Stimulated activated CD4-positive, alpha-beta T cell treated with anti-CD3 and anti-CD28 coated beads, Interleukin-2, amount 100 ng/mL, for 48 hours (primary cell): ENCODE measurements around the gene SEC14L5.

Experiments used
- DNase-seq, 2 donors: peaks; one replicate each; pipeline ENCODE4 v3.0.0-alpha.2; 2020

SEC14L5 gene

DNA sequence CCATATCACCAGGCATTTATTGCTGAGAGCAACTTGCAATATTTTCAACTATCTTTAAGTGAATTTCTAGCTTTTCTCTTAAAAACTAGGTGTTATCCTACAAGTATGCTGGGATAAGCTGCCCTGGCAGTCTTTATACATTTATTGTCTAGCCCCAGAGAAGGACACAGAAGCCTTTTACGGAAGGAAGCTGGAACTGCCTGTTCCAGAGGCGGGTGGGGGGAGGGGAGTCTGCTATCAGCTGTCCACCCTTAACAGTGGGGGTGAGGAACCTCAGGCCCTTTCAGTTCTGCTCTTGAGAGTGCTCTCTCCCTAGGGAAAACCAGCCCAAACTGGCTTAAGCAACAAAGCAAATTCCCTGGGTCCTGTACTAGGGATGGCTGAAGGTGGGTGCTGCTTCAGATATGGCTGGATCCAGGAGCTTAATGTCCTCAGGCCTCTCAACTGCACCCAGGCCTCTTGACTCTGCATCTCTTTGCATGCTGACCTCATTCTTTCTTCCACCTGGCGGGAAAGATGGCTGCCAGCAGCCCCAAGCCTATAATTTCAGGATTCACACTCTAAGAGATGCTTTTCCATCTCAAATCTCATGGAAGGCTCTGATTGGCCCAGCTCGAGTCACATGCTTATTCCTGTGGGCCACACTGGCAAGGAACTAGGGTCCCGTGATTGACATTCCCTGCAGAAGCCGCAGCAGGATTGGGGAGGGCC is 59.0 kb downstream of the SEC14L5 start:
- no peak for DNase-seq

DNA sequence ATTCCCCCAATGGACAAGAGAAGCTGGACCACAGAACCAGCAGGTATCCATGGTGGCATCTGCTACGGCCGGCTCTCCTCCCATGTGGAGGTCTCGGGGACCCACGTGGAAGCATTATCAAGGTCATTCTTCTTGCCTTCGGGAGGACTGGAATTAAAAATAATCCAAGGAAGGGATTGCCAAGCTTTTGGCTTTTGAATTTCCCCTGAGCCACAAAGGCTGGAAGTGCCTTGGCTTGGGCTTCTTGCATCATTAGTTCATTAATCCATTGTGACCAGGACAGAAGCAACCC is 59.5 kb downstream of the SEC14L5 start:
- no peak for DNase-seq

DNA sequence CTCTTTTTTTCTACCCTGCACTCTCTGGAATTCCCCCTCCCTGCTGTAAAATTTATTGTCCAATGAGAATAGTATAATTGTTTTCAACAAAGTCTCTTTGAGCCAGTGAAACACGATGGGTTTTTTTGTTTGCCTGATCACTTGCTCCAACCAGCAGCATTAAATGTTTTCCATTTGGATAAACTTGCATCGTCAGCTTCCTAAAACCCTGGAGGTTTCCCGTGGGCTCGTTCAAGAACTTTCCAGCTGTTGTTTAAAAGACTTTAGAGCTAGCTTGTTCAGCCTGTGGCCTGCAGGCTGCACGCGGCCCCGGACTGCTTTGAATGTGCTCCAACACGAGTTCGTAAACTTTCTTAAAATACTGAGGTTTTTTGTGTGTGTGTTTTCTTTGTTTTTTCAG is 60.7 kb downstream of the SEC14L5 start:
- DNase-seq, result no peak

DNA sequence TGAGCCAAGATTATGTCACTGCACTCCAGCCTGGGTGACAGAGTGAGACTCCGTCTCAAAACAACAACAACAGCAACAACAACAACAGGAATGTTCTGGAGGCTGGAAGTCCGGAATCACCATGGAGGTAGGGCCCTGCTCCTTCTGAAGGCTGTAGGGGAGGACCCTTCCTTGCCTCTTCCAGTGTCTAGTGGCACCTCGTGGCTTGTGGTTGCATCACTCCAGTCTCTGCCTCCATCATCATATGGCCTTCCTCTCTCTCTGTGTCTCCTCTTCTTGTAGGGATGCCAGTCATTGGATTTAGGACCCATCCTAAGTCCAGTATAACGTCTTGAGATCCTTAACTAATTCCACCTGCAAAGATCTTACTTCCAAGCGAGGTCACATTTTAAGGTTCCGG is 61.6 kb downstream of the SEC14L5 start:
- DNase-seq, result no peak

DNA sequence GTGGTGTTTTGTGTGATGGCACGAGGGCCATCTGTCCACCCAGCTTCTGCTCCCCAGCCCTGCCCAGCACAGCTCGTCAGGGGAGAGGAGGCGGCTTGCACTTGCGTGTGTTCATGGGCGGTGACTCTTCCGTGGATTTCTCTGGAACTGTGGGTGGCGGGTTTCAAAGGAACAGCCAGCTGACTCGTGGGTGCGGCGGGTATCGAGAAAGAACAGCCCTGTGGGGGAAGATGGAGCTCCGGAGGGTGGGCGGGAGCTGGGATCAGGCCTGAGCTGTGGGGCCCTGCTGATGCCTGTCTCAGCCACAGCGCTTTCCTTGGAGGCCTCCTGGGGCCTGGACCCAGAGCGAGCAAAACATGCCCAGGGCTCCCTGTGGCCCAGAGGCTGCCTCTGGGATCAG is 62.4 kb downstream of the SEC14L5 start:
- no peak for DNase-seq

DNA sequence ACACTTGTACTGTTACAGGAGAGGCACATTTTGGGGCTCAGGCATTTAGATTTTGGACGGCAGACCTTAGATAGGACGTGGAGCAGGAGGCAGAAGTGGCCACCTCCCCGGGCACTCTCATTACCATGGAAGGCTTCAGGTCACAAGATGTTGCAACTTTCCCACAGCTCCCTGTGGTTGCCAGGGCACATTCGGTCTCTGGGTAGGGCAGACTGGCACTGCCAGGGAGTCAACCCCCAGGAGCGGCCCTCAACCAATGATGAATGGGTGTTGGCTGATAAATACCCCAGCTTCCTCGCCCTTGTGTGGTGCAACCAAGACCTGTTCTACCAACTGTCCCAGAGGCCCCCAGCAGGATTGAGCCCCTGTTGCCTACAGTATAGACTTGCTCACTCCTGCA is 64.4 kb downstream of the SEC14L5 start:
- DNase-seq, result no peak

DNA sequence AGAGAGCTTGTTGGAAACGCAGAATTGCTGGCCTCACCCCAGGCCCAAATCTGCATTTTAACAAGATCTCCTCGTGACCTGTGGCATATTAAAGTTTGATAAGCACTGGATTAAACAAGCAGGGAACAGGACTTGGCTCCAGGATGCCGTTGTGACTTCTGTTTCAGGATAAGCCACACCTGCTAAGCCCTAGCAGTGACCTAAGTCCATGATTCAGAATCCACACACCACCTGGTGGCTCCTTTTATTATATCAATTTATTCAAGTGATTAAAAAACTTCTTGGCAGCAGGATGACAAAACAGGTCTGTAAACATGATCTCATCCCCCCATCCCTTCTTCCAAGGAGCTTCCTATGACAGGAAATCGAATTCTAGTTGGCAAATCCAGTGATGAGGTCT is 66.5 kb downstream of the SEC14L5 start:
- DNase-seq, result no peak

DNA sequence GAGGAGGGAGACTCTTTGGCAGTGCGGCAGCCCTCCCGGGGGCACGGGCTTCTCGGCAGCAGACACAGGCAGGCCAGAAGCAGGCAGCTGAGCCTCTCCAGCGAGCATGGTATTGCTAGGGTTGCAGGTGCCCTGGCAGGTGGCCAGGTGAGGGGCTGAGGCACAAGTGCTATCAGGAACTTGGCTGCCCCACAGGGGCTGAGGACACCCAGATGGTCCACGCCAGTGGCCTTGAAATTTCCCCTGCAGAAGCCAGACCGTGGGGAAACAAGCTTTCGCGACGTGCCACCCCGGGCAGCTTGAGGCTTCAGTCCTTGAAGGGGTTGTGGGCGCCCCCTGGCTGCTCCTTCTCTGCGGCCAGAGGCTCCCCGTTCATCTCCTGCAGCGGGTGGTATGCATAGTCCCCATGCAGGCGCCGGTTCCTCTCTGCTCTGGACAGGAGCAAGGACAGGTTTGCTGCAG is 67.1 kb downstream of the SEC14L5 start:
- no peak for DNase-seq

DNA sequence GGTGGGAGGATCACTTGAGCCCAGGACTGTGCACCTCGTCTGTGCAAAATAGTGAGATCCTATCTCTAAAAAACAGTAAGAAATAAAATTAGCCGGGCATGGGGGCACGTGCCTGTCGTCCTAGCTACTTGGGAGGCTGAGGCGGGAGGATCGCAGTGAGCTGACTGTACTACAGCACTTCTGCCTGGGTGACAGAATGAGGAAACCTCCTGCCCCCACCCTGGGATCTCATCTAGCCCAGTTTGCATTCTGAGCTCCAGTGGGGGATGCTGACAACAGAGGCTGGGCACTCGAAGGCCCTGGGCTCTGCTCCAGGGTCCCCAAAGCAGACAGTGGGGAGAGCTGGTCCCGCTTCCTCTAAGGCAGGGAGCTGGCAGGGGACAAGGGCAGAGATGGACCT is 68.5 kb downstream of the SEC14L5 start:
- no peak for DNase-seq

DNA sequence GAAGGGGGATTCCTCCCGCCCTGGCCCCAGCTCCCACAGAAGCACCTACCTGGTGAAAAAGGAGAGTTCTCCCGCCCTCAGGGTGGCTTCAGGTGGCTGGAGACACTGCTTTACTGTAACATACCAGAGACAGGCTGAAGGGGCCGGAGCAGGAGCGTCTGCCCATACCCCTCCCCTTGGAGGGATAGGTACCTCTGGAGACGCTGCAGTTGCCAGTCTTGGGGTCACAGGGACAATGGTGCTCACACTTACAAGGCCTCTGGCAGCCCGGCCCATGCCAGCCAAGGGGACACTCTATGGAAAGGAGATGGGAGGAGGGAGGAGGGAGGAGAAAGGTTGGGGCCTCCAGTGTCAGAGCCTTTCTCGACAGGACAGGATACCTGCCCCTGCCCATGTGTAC is 69.0 kb downstream of the SEC14L5 start:
- no peak for DNase-seq

DNA sequence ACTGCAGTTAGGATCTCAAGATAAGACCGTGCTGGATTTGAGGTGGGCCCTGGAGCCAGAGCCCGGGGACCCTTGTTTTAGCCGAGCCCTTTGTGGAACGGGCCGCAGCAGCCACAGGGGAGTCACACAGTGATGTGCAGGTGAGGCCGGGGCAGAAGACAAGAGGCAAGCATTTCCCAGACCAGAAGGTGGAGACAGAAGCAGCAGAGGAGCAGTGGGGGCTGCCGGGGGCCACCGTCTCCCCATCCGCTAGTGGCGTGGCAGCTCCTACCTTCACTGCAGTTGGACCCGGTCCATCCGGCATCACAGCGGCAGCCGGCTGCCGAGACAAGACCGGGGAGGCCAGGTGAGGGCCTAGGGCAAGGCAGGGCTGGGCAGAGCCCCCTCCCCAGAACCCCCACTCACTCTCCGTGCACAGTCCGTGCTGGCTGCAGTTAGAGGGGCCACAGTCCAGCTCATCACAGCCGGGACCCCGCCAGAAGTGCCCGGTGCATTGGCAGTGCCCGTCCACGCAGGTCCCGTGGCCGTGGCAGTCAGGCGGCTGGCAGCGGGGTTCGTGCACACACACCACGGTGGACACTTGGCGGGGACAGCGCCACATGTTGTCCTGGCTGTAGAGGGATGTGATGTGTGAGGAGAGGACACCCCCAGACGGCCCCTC is 69.6 kb downstream of the SEC14L5 start:
- no peak for DNase-seq

DNA sequence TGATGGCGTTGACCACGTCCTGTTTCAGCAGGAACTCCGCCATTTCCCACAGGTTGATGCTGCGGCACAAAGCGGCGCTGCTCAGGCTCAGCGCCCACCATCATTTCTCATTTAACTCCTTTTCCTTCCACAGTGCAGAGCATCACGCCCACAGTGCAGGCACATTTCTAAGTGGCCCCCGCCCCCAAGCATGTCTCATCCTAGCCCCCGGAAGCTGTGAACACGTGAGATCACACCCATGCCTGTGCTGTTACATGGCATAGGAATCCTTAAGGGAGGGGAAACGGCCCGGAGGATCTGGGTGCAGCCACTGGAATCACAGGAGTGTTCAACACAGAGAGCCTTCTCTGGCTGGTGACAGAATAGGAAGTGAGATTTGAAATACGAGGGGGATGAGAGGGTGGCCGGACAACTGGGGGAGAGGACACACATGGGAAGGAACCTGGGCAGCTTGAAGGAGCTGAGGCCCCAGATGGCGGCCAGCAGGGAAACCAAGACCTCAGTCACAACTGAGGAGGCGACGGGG is 70.9 kb downstream of the SEC14L5 start:
- DNase-seq, result no peak

DNA sequence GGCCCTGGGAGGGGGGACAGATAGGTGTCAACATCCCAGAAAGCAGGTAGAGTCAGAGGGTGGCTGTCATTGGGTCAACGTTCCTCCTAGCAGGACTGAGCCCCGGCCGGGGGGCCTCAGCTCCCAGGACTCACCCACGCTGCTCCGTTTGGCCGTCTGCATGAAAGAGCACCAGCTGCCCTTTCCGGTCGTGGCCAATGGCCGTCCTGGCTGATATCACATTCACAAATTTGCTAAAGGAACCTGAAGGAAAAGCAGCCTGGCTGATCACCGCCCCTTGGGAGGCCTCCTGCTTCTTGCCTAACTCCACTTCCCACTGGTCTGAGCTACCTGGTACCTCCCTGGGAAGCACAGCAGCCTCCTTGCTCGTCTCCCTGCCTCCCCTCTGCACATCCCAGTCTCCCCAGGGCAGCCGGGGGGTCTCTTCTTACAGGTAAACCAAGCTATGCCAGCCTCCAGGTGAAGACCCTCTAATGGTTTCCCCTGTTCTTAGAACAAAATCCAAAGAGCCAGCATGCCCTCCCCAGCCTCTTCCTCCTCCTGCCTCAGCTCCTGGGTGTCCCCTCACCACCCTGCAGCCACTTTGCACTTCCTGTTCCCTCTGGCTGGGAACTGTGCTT is 72.2 kb downstream of the SEC14L5 start:
- no peak for DNase-seq

DNA sequence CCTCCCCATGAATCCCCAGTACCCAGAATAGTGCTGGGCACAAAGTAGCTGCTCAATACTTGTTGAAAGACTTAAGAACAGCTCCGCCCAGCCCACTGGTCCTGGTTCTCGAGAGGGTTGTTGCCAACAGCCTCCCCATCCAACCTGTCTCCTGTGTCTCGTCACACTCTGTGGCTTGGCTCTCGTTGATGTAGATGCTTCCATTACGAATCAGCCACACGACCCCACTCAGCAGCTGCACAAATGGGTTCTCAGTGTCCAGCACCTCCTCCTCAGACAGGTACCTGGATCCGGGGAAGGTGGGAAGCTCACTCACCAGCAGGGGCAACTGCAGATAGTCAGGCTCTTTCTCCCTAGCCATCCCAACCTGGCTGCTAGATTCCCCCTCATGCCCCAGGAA is 73.5 kb downstream of the SEC14L5 start:
- no peak for DNase-seq

DNA sequence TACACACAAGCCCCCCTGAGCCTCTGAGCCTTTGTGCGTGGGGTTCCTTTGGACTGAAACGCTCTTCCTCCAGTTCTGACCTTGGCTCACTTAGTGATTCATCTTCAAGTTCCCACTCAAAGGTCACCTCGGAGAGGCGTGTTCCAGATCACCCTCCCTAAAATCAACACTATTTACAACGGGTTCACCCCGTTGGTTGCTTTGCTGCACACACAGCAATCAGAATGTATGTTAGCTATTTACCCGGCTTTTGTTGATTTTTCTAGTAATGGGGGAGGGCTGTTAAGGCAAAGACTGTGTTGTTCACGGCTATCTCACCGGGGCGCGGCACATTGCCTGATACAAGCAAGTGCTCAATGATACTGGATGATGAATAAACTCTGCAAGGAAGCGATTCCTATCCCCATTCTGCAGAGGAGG is 74.6 kb downstream of the SEC14L5 start:
- DNase-seq, result no peak

DNA sequence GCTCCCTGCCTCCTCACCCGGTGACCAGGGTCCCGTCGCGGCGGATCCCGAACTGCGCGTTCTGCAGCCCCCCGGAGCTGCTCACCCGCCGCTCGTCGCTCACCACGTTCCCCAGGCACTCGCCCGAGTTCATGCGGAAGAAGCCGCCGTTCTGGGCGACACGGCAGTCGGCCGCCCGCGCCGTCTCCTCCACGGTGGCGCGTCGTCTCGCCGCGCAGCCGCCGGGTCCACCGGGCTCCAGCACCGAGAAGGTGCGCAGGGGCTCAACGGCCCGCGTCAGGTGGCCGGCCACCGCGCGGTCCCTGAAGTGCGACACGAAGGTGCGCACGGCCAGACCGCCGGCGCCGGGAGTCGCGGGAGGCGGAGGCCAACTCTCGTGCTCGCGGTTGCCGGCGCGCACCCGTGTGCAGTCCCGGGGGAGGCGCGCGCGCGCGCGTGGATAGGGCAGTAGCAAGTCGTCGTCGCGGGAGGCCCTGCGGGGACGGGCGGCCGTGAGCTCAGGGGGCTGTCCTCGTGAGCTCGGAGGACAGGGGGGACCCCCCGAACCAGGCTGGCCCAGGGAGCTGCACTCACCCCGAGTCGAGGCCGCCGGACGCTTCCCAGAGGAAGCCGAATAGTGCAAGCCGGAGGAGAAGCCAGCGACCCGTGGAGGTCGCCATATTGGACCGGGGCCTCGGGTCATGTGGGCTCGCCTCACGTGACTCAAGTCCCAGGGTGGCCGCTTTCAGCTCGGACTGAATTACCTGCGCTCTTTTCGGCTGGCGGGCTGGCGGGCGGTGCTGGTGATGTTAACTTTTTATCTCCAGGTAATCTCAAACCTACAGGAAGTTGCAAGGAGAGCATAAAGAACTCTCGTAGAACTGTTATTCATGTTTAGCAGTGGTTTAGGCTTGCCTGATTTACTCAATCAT is 75.4 kb downstream of the SEC14L5 start, which contains the start of gene NAGPA:
TSS of gene NAGPA (minus strand) at position 680 of the 911 bp plus-strand sequence. CDS start at position 659, 21 bp downstream.
- peak; percentile 73 to 79 for DNase-seq

DNA sequence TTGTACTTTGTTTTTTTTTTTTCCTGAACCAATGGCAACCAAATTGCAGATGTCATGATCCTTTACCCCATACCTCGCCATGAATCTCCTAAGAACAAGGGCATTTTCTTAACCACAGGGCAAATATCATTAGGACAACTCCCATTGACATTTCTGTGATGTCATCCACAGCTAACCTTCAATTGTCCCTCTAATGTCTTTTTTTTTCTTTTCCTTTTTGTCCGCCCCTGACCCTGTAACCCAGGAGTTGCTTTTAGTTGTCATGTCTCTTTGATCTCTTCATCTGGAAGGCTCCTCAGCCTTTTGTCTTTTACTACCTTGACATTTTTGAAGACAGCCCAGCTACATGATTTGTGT is 76.0 kb downstream of the SEC14L5 start:
- no peak for DNase-seq

DNA sequence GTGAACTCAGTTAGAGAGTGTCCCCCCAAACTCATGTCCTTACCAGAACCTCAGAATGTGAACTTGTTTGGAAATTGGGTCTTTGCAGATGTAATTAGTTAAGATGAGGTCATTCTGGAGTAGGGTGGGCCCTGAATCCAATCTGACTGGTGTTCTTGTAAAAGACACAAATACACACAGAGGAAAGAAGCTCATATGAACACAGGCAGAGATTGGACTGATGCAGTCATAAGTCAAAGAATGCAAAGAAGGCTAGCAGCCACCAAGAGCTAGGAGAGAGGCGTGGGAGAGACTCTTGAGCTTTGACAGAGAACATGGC is 77.7 kb downstream of the SEC14L5 start:
- DNase-seq, result no peak

DNA sequence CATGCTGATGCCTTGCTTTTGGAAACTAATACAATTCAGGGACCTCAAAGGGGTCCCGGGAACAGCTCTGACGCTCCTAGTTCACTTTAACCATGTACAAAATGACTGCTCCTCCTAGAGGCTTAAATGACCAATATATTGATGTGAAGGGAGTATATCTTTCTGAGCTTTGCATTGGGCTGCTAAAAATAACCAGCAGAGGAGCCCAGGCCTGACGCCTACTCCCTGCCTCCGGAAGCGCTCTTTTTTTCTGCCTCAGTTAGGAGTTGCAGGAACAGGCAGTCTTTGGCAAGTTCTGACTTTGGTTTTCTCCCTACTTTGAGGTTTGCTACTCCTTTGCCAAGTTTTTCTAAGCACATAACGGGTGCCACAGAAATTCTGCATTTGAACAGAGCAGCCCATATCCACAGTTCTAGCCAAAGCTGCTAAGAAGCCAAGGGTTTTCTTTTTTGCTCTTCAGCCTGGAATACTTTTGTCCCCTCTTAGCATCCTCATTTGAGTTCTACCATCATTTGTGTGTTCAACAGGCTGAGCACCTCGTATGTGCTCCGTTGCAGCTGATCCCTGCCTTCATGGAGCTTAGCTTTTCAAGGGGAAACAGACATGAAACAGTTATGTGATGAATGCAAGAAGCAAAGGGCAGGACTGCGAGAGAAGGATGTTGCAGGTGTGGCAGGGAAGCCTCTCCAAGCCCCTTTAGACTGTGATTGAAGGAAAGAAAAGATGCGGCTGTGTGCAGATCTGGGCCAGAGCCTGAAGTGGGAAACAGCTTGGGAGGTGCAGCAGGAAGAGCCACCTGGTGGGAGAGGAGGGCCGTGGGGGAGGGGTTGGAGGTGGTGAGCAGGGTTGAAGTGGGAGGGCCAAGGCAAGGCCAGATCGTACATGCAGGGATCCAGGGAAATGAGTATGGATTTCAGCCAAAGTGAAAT is 78.4 kb downstream of the SEC14L5 start:
- DNase-seq, result no peak

DNA sequence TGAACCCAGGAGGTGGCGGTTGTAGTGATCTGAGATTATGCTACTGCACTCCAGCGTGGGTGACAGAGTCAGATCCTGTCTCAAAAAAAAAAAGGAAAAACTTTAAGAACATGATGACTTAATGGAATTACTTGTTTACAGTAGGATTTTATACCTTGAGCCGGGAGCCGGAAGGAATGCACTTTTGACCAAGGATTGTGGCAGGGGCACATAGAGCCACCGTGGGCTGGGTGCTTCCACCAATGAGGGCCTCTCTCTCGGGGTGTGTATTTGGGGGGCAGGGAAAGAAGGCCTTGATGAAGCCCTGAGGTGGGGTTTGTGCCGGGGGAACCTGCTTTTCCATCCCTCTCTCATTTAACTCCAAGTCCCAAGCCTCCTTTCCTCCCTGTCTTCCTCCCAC is 82.3 kb downstream of the SEC14L5 start:
- no peak for DNase-seq

DNA sequence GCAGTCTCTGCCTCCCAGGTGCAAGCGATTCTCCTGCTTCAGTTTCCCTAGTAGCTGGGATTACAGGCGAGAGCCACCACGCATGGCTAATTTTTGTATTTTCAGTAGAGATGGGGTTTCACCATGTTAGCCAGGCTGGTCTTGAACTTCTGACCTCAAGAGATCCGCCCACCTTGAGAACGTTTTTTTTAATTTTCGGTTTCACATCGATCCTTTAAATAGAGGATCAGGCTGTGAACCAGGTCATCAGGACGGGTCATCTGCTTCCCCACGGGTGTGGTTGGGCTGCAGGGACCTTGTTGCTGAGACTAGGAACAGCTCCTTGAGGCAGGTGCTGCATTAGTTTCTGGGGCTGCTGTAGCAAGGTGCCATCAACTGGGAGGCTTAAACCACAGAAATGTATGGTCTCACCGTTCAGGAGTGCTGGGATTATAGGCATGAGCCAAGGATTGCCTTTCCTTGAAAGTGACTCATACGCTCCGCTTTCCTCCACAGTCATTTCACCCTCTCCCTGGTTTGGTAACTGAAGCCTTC is 83.5 kb downstream of the SEC14L5 start:
- DNase-seq, result no peak
